T-helper 9 cell (primary cell): ENCODE data around the gene DACH1.
"Not testable (repeated sequence)": the region's sequence is repeated elsewhere in the genome, so short reads cannot be mapped to it uniquely, and the experiment has no call there.

Experiments
- DNase-seq: peaks from one replicate; pipeline ENCODE4 v3.0.0-alpha.2; 2020

The DACH1 gene

GRCh38 chr13:71828117-71828516 lies 38.9 kb downstream of the DACH1 start:
- DNase-seq = no peak

GRCh38 chr13:71827241-71827640 lies 39.8 kb downstream of the DACH1 start:
- DNase-seq = no peak

- DNase-seq = no peak
These were observed 46.3 kb downstream of the DACH1 start for GRCh38 chr13:71820699-71821098.

- no peak for DNase-seq
These were observed 49.7 kb downstream of the DACH1 start for GRCh38 chr13:71817335-71817734.

- DNase-seq = no peak
These were observed 52.1 kb downstream of the DACH1 start for GRCh38 chr13:71814806-71815360.

GRCh38 chr13:71813187-71813586 lies 53.8 kb downstream of the DACH1 start:
- DNase-seq = no peak

GRCh38 chr13:71811344-71811743 lies 55.7 kb downstream of the DACH1 start:
- no peak for DNase-seq

- no peak for DNase-seq
These were observed 58.3 kb downstream of the DACH1 start for GRCh38 chr13:71808708-71809107.

GRCh38 chr13:71806886-71807285 lies 60.1 kb downstream of the DACH1 start:
- DNase-seq = no peak

- DNase-seq = no peak
These were observed 63.9 kb downstream of the DACH1 start for GRCh38 chr13:71803066-71803465.

GRCh38 chr13:71801781-71802180 lies 65.2 kb downstream of the DACH1 start:
- no peak for DNase-seq

- no peak for DNase-seq
These were observed 65.7 kb downstream of the DACH1 start for GRCh38 chr13:71801165-71801760.

- DNase-seq = no peak
These were observed 67.7 kb downstream of the DACH1 start for GRCh38 chr13:71799324-71799723.

GRCh38 chr13:71798707-71799106 lies 68.3 kb downstream of the DACH1 start:
- no peak for DNase-seq

GRCh38 chr13:71797517-71797916 lies 69.5 kb downstream of the DACH1 start:
- DNase-seq = no peak

- DNase-seq = no peak
These were observed 77.2 kb downstream of the DACH1 start for GRCh38 chr13:71789693-71790329.

- DNase-seq = no peak
These were observed 78.0 kb downstream of the DACH1 start for GRCh38 chr13:71789037-71789436.

- DNase-seq = no peak
These were observed 79.6 kb downstream of the DACH1 start for GRCh38 chr13:71787414-71787813.

- DNase-seq = no peak
These were observed 80.1 kb downstream of the DACH1 start for GRCh38 chr13:71786875-71787274.

- no peak for DNase-seq
These were observed 81.6 kb downstream of the DACH1 start for GRCh38 chr13:71785361-71785760.

- DNase-seq = no peak
These were observed 86.5 kb downstream of the DACH1 start for GRCh38 chr13:71780546-71780945.

- not testable (repeated sequence) for DNase-seq
These were observed 88.0 kb downstream of the DACH1 start for GRCh38 chr13:71778998-71779397.

- DNase-seq = no peak
These were observed 91.0 kb downstream of the DACH1 start for GRCh38 chr13:71775966-71776365.

GRCh38 chr13:71774863-71775262 lies 92.1 kb downstream of the DACH1 start:
- no peak for DNase-seq

- DNase-seq = no peak
These were observed 93.5 kb downstream of the DACH1 start for GRCh38 chr13:71773531-71773930.
